NCI-H128 (cell line): Measurements from ENCODE around the gene PTPRM.

Experiments used
- DNase-seq: peaks from one replicate; lab custom pipeline; 2025; ENCODE audit not compliant: unreplicated experiment; lab: John Stamatoyannopoulos, UW

PTPRM gene

GRCh38 chr18:8299054-8299980, 732.2 kb downstream of the PTPRM start:
- no peak for DNase-seq

- DNase-seq, result no peak
Measured at GRCh38 chr18:8300751-8301410, 733.8 kb downstream of the PTPRM start.

GRCh38 chr18:8301427-8302172, 734.5 kb downstream of the PTPRM start:
- peak; percentile 67 for DNase-seq

- DNase-seq, result no peak
Measured at GRCh38 chr18:8303151-8303755, 736.1 kb downstream of the PTPRM start.

GRCh38 chr18:8307960-8308359, 740.8 kb downstream of the PTPRM start:
- DNase-seq, result no peak

GRCh38 chr18:8313043-8313442, 745.9 kb downstream of the PTPRM start:
- DNase-seq, result no peak

GRCh38 chr18:8314124-8314523, 747.0 kb downstream of the PTPRM start:
- no peak for DNase-seq

GRCh38 chr18:8319798-8320489, 752.8 kb downstream of the PTPRM start:
- DNase-seq, result no peak

- DNase-seq, result no peak
Measured at GRCh38 chr18:8322486-8322885, 755.4 kb downstream of the PTPRM start.

GRCh38 chr18:8324343-8325065, 757.4 kb downstream of the PTPRM start:
- DNase-seq, result no peak

- DNase-seq, result no peak
Measured at GRCh38 chr18:8326763-8327394, 759.8 kb downstream of the PTPRM start.

- DNase-seq, result no peak
Measured at GRCh38 chr18:8328126-8328525, 761.0 kb downstream of the PTPRM start.

GRCh38 chr18:8329186-8329771, 762.2 kb downstream of the PTPRM start:
- peak; percentile 21 for DNase-seq

GRCh38 chr18:8330575-8330974, 763.5 kb downstream of the PTPRM start:
- no peak for DNase-seq

- DNase-seq, result no peak
Measured at GRCh38 chr18:8332286-8332685, 765.2 kb downstream of the PTPRM start.

GRCh38 chr18:8333961-8334360, 766.8 kb downstream of the PTPRM start:
- no peak for DNase-seq

- DNase-seq, result no peak
Measured at GRCh38 chr18:8337211-8337610, 770.1 kb downstream of the PTPRM start.

GRCh38 chr18:8339210-8339609, 772.1 kb downstream of the PTPRM start:
- no peak for DNase-seq

GRCh38 chr18:8339952-8340351, 772.8 kb downstream of the PTPRM start:
- no peak for DNase-seq
